ENCODE data around the gene LDLRAP1.

Gene LDLRAP1

GRCh38 chr1:25566176-25566729 is 22.8 kb downstream of the LDLRAP1 start:
- H3K4me3 ChIP-seq (ENCODE audit: control insufficient read depth, low read depth, low read length), result no peak overlapping the region
- TF ChIP-seq, protein P1, sequence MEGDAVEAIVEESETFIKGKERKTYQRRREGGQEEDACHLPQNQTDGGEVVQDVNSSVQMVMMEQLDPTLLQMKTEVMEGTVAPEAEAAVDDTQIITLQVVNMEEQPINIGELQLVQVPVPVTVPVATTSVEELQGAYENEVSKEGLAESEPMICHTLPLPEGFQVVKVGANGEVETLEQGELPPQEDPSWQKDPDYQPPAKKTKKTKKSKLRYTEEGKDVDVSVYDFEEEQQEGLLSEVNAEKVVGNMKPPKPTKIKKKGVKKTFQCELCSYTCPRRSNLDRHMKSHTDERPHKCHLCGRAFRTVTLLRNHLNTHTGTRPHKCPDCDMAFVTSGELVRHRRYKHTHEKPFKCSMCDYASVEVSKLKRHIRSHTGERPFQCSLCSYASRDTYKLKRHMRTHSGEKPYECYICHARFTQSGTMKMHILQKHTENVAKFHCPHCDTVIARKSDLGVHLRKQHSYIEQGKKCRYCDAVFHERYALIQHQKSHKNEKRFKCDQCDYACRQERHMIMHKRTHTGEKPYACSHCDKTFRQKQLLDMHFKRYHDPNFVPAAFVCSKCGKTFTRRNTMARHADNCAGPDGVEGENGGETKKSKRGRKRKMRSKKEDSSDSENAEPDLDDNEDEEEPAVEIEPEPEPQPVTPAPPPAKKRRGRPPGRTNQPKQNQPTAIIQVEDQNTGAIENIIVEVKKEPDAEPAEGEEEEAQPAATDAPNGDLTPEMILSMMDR (IDR thresholded peaks at IDR 0.05; ENCODE audit: control insufficient read depth, insufficient read depth, low read depth, low read length, missing control alignments), result no peak
- DNase-seq (ENCODE audit: low read depth), result no peak

DNA sequence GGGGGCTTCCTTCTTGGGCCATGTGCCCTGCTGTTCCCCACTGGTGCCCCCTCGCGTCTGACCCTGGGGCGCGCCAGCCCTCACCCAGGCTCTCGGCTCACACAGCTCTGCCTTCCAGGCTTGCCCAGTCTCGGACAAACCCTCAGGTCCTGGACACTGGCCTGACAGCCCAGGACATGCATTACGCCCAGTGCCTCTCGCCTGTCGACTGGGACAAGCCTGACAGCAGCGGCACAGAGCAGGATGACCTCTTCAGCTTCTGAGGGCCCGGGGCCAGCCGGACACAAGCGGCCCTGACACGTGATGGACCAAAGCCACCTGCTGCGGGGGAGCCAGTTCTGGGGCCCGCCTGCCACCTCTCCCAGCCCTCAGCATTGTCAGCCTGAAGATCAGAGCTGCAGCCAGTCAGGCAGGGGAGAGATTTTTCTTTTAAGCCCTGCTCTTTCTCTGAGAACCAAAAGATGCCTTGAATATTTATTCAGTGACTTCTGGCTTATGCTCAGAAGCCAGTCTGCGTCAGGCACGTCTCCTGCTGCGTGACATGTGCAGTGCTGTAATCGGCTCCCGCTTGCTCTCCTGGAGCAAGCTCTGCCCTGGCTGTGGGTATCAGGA is 23.4 kb downstream of the LDLRAP1 start:
- no peak overlapping the region for H3K4me3 ChIP-seq (ENCODE audit: control insufficient read depth, low read depth, low read length)
- TF ChIP-seq, protein P1 (IDR thresholded peaks at IDR 0.05; ENCODE audit: control insufficient read depth, insufficient read depth, low read depth, low read length, missing control alignments), result peak; percentile 34
- DNase-seq (ENCODE audit: low read depth), result peak; percentile 80

- TF ChIP-seq, protein P1 (IDR thresholded peaks at IDR 0.05; ENCODE audit: control insufficient read depth, insufficient read depth, low read depth, low read length, missing control alignments), result no peak
- no peak for DNase-seq (ENCODE audit: low read depth)
- no peak overlapping the region for H3K4me3 ChIP-seq (ENCODE audit: control insufficient read depth, low read depth, low read length)
These were observed 24.3 kb downstream of the LDLRAP1 start for GRCh38 chr1:25567710-25568089.

GRCh38 chr1:25568090-25568833 is 24.9 kb downstream of the LDLRAP1 start:
- no peak overlapping the region for H3K4me3 ChIP-seq (ENCODE audit: control insufficient read depth, low read depth, low read length)
- DNase-seq (ENCODE audit: low read depth), result no peak
- TF ChIP-seq, protein P1 (IDR thresholded peaks at IDR 0.05; ENCODE audit: control insufficient read depth, insufficient read depth, low read depth, low read length, missing control alignments), result no peak

DNA sequence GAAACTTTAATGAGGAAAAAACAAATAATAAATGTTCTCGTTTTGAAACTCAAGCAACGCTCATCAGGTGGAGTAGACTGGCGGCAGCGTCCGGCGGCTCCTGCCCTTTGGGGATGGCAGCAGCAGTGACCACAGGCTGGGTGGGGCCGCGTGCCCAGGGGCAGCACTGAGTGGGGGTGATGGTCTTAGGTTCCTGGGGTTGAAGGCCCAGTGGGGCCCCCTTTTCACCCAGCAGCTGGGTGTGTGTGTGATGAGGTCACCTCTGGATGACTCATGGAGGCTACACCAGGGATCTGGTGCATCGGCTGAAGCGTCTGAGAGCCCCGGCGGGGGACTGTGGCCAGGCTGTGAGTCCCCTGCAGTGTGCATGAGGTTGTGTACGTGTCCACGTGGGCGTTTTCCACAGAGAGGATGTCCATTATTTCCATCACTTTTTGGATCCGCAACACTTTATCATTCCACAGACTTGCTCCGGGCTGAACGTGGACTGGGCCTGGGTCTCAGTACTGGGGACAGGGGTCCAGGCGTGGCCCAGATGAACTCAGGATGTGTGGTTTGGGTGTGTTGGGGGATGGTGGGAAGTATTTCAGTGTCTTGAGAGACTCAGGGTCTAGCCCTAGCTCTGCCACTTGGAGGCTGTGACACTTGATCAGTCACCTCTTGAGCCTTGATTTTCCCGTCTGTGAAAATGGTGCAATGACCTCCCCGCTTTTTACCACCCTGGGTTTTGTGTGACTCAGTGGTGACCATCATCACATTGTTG is 25.6 kb downstream of the LDLRAP1 start:
- TF ChIP-seq, protein P1 (IDR thresholded peaks at IDR 0.05; ENCODE audit: control insufficient read depth, insufficient read depth, low read depth, low read length, missing control alignments), result no peak
- DNase-seq (ENCODE audit: low read depth), result peak; percentile 54
- H3K4me3 ChIP-seq (ENCODE audit: control insufficient read depth, low read depth, low read length), result no peak overlapping the region

DNA sequence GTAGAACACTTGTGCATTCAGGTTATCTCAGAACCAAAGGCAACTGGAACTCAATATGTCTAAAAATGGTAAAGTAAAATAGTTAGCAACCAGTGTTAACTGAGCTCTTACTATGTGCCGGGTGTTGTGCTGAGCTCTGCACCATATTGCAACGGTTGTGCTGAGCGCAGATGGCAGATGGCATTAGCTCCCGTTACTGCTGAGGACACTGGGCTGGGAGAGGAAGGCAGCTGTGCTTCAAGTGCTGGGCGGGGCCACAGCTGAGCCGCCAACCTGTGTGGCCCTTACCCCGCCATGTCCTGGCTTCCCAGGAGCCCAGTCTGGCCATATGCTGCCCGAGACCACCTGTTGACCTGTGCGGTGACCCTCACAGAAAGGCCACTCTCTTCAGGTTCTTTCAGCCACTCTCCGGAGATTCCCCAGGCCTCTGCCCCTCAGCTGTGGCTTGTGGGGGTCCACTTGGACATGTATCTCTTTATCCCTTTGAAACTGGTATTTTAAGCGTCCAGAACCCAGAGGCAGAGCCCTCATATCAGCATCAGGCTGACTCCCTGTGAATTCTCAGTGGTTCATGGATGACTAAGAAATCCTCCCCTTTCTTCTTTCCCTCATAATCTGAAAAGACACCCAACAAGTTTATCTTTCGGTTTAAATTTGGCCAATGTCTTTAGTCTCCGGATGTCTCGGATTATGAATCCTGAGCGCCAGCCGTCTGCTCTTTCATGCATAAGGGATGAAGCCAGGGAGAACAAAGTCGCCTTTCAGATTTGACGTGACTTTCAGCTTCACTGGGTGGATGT is 26.4 kb downstream of the LDLRAP1 start:
- TF ChIP-seq, protein P1 (IDR thresholded peaks at IDR 0.05; ENCODE audit: control insufficient read depth, insufficient read depth, low read depth, low read length, missing control alignments), result no peak
- H3K4me3 ChIP-seq (ENCODE audit: control insufficient read depth, low read depth, low read length), result no peak overlapping the region
- DNase-seq (ENCODE audit: low read depth), result no peak

Data from AG09309 (cell line).